Activated T-cell treated with anti-CD3 and anti-CD28 coated beads for 24 hours (primary cell): Measurements from ENCODE around the gene CCSAP.

Source experiments
- DNase-seq: peaks from one replicate; pipeline ENCODE4 v3.0.0-alpha.2; 2020; ENCODE audit warnings: low read depth

The CCSAP gene

GRCh38 chr1:229286099-229286766, 56.6 kb downstream of the CCSAP start:
- DNase-seq: no peak

GRCh38 chr1:229285440-229285839, 57.4 kb downstream of the CCSAP start:
- no peak for DNase-seq

- no peak for DNase-seq
These were observed 58.0 kb downstream of the CCSAP start for GRCh38 chr1:229284887-229285286.

GRCh38 chr1:229283183-229283611, 59.6 kb downstream of the CCSAP start:
- DNase-seq: no peak

GRCh38 chr1:229282295-229282823, 60.5 kb downstream of the CCSAP start:
- DNase-seq: no peak

GRCh38 chr1:229281339-229281926, 61.4 kb downstream of the CCSAP start:
- DNase-seq: no peak

- DNase-seq: no peak
These were observed 61.9 kb downstream of the CCSAP start for GRCh38 chr1:229280921-229281320.

GRCh38 chr1:229280037-229280828, 62.6 kb downstream of the CCSAP start:
- DNase-seq: no peak

- DNase-seq: no peak
These were observed 63.6 kb downstream of the CCSAP start for GRCh38 chr1:229279242-229279641.

- DNase-seq: no peak
These were observed 64.6 kb downstream of the CCSAP start for GRCh38 chr1:229278120-229278741.

- DNase-seq: no peak
These were observed 67.8 kb downstream of the CCSAP start for GRCh38 chr1:229275005-229275404.

- no peak for DNase-seq
These were observed 69.2 kb downstream of the CCSAP start for GRCh38 chr1:229273507-229274232.

GRCh38 chr1:229272164-229273158, 70.4 kb downstream of the CCSAP start:
- no peak for DNase-seq

GRCh38 chr1:229271448-229272159, 71.2 kb downstream of the CCSAP start:
- no peak for DNase-seq
